Measurements from ENCODE around the gene HDLBP.

DNA sequence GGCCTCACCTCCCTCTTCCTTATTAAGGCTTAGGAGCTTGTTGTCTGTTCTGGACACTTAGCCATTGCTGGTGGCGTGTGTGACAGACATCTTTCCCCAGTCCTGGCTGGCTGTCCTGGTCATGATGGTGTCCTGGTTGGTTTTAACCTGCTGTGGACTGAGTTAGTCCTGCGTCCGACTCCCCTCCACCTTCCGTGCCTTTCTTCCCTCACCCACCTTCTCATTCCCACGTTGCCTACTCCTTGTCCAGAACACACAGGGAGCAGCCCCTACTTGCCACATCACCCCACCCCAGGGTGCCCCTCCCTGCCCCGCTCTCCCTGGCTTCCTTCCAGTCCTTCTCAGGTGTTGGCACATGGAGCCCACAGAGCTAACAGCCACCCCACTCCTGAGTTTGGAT, 117.5 kb downstream of the HDLBP start:
- TF ChIP-seq, protein P1, sequence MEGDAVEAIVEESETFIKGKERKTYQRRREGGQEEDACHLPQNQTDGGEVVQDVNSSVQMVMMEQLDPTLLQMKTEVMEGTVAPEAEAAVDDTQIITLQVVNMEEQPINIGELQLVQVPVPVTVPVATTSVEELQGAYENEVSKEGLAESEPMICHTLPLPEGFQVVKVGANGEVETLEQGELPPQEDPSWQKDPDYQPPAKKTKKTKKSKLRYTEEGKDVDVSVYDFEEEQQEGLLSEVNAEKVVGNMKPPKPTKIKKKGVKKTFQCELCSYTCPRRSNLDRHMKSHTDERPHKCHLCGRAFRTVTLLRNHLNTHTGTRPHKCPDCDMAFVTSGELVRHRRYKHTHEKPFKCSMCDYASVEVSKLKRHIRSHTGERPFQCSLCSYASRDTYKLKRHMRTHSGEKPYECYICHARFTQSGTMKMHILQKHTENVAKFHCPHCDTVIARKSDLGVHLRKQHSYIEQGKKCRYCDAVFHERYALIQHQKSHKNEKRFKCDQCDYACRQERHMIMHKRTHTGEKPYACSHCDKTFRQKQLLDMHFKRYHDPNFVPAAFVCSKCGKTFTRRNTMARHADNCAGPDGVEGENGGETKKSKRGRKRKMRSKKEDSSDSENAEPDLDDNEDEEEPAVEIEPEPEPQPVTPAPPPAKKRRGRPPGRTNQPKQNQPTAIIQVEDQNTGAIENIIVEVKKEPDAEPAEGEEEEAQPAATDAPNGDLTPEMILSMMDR (IDR thresholded peaks at IDR 0.05; ENCODE audit: low read depth, low read length): no peak
- TF ChIP-seq EZH2phosphoT487 (IDR thresholded peaks at IDR 0.05; ENCODE audit: low read depth): no peak

Measured in OCI-LY3 (cell line).